Measurements from ENCODE around the gene INSIG1.

INSIG1 gene

DNA sequence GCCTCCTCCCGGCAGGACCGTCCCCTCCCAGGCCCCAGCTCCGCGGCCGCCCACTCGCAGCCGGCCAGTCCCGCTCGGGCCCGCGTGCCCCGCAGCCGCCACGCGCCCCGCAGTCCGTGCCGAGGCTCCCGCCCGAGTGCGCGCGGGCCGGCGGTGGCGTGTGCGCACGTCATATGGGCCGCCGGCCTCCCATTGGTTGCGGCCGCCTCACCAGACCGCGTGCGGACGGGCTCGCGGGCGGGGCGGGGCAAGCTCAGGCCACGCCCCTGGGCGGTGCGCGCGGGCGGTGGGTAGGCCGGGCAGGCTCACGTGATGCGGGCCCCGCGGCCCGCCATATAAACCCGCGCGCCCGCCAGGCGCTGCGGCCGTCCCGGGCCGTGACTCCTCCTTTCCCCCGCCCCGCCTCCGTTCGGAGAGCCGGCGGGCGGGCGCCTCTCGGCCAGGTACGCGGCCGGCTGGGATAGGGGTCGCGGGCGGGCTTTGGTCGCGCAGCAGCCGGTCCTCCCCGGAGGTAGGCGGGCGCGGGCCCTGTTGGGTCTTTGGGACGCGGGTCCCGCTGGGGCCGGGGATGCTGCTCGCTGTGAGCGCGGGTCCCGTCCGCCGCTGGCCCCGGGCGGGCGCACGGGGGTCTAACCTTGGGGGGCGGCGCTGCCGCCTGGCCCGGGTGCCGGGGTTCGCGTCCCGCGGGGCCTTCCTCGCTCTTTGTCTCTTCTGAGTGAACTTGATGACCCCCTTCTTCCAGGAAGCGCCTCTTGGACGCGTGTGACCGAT is at the start of gene INSIG1:
Gene INSIG1, plus strand, starts transcription at position 362 of the 771 bp plus-strand sequence. Its CDS starts 408 bp downstream, at position 770.
- Mint-ChIP-seq H3K4me1 (peaks cover 57% of the 10 kb centered on the region), H3K27ac (ENCODE audit: low read depth) (peak within 1 kb of the TSS; percentile 99), H3K27me3 (no peaks in the 10 kb centered on the region), H3K36me3 (ENCODE audit: insufficient read depth) (peaks cover 48% of the 10 kb centered on the region), H3K9me3 (no peaks in the 10 kb centered on the region), H3K4me3 (peak within 1 kb of the TSS; percentile 95)
- peak; percentile 41 for ATAC-seq (replicated peaks; ENCODE audit: extremely low read depth, poor library complexity, severe bottlenecking)
- peak; percentile 88 to 90 for DNase-seq (ENCODE audit: low spot score in 2 of 2)

DNA sequence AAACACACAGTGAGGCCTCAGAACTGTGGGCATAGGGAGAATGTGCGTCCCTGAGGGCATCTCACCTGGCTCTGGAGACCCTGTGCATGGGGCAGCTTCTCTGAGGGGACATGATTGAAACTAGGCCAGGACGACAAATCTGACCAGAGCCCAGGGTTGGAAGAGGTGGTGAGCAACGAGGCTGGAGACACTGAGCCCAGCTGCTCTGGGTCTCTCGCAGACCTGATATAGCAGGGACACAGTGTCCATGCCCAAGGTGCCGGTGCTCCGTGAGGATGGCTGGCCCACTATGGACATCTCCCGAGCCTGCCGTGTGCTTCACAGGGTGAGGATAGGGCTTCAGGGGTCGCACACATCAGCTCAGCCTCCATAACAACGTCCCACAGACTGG is 49.3 kb upstream of the INSIG1 start:
- Mint-ChIP-seq H3K27ac (ENCODE audit: low read depth) (no peak overlapping the region), H3K27me3 (peaks cover 33% of the 10 kb centered on the region), H3K36me3 (ENCODE audit: insufficient read depth) (no peaks in the 10 kb centered on the region), H3K4me3 (no peak overlapping the region), H3K4me1 (no peaks in the 10 kb centered on the region), H3K9me3 (no peaks in the 10 kb centered on the region)
- ATAC-seq (replicated peaks; ENCODE audit: extremely low read depth, poor library complexity, severe bottlenecking) (no peak), DNase-seq (ENCODE audit: low spot score in 2 of 2) (no peak)

DNA sequence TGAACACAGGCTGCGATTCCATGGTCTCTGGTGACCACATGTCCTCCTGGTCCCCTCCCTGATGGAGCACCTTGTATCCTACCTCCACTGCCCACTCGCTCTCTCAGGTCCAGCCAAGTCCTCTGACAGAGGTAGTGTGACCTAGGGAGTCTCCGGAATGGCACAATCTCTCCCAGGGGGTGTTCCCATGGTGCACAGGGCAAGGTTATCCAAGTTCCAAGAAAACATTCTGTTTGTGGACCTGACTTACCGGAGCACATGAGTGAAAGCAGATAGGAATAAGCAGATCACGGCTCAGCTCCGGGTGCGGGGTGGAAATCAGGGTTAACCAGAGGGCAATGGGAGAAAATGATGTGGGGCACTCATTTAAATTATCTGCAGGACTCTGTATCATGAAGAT is 45.8 kb upstream of the INSIG1 start:
- no peak for ATAC-seq (replicated peaks; ENCODE audit: extremely low read depth, poor library complexity, severe bottlenecking)

GRCh38 chr7:155252444-155252887 is 45.2 kb upstream of the INSIG1 start:
- peaks cover 6% of the 10 kb centered on the region for H3K4me1 Mint-ChIP-seq
- no peak overlapping the region for H3K4me3 Mint-ChIP-seq
- no peak for ATAC-seq (replicated peaks; ENCODE audit: extremely low read depth, poor library complexity, severe bottlenecking)
- peaks cover 2% of the 10 kb centered on the region for H3K36me3 Mint-ChIP-seq (ENCODE audit: insufficient read depth)
- H3K27me3 Mint-ChIP-seq, result peaks cover 37% of the 10 kb centered on the region
- no peak overlapping the region for H3K27ac Mint-ChIP-seq (ENCODE audit: low read depth)
- H3K9me3 Mint-ChIP-seq, result no peaks in the 10 kb centered on the region
- DNase-seq (ENCODE audit: low spot score in 2 of 2), result no peak

More for the DNA sequence above, 45.8 kb upstream of the INSIG1 start:
- Mint-ChIP-seq H3K27ac (ENCODE audit: low read depth) (no peak overlapping the region), H3K4me1 (peaks cover 6% of the 10 kb centered on the region), H3K36me3 (ENCODE audit: insufficient read depth) (peaks cover 2% of the 10 kb centered on the region), H3K27me3 (peaks cover 37% of the 10 kb centered on the region), H3K9me3 (no peaks in the 10 kb centered on the region), H3K4me3 (no peak overlapping the region)
- no peak for DNase-seq (ENCODE audit: low spot score in 2 of 2)

GRCh38 chr7:155252892-155253501 is 44.7 kb upstream of the INSIG1 start:
- DNase-seq (ENCODE audit: low spot score in 2 of 2) (no peak), ATAC-seq (replicated peaks; ENCODE audit: extremely low read depth, poor library complexity, severe bottlenecking) (no peak)
- H3K27me3 Mint-ChIP-seq, result peaks cover 37% of the 10 kb centered on the region
- peaks cover 2% of the 10 kb centered on the region for H3K36me3 Mint-ChIP-seq (ENCODE audit: insufficient read depth)
- peaks cover 6% of the 10 kb centered on the region for H3K4me1 Mint-ChIP-seq
- H3K27ac Mint-ChIP-seq (ENCODE audit: low read depth), result no peak overlapping the region
- H3K9me3 Mint-ChIP-seq, result no peaks in the 10 kb centered on the region
- H3K4me3 Mint-ChIP-seq, result no peak overlapping the region

DNA sequence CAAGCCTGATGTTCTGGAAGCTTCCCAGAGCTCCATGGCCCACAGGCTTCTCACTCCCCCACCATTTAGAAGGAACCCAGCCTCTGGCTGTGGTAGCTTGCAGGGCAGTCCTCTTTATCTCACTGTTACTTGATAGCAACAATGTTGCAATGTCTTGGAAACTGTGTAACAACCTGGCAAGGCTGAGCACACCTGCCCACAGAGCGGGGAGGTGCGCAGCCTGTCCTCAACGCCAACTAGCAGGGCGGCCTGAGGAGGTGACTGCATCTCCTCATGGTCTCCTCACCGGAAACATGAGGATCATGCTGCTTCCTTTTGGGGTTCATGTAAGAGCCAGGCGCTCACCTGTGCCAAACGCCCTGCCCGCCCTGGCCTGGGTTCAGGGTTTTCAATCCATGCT is 43.7 kb upstream of the INSIG1 start:
- peaks cover 6% of the 10 kb centered on the region for H3K4me1 Mint-ChIP-seq

DNA sequence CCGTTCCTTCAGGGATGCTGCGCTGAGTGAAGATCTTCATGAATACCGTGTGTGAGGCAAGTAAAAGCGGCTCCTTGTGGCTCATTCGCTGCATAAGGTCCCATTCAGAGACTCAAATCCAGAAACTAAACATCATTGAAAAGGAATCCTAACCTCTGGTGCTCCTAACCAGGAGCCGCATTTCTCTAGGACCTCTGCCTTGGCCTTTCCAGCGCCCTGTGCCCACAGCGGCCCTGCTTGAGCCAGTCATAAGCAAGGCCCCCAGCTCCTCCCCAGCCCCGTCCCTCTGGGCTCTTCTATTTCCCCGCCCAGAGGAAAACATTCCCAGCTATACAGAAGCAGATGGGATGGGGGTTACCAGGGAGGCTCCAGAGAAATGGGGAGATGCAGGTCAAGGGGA is 42.6 kb upstream of the INSIG1 start:
- ATAC-seq (replicated peaks; ENCODE audit: extremely low read depth, poor library complexity, severe bottlenecking) (no peak), DNase-seq (ENCODE audit: low spot score in 2 of 2) (no peak)
- Mint-ChIP-seq H3K36me3 (ENCODE audit: insufficient read depth) (peaks cover 2% of the 10 kb centered on the region), H3K4me1 (peaks cover 6% of the 10 kb centered on the region), H3K27me3 (peaks cover 37% of the 10 kb centered on the region), H3K9me3 (no peaks in the 10 kb centered on the region), H3K4me3 (no peak overlapping the region), H3K27ac (ENCODE audit: low read depth) (no peak overlapping the region)

More for the DNA sequence above, 43.7 kb upstream of the INSIG1 start:
- H3K27ac Mint-ChIP-seq (ENCODE audit: low read depth), result no peak overlapping the region
- ATAC-seq (replicated peaks; ENCODE audit: extremely low read depth, poor library complexity, severe bottlenecking), result no peak
- H3K4me3 Mint-ChIP-seq, result no peak overlapping the region
- no peak for DNase-seq (ENCODE audit: low spot score in 2 of 2)
- peaks cover 2% of the 10 kb centered on the region for H3K36me3 Mint-ChIP-seq (ENCODE audit: insufficient read depth)
- H3K27me3 Mint-ChIP-seq, result peaks cover 37% of the 10 kb centered on the region
- H3K9me3 Mint-ChIP-seq, result no peaks in the 10 kb centered on the region

- ATAC-seq (replicated peaks; ENCODE audit: extremely low read depth, poor library complexity, severe bottlenecking) (no peak), DNase-seq (ENCODE audit: low spot score in 2 of 2) (no peak)
- Mint-ChIP-seq H3K4me1 (peaks cover 6% of the 10 kb centered on the region), H3K4me3 (no peak overlapping the region), H3K36me3 (ENCODE audit: insufficient read depth) (peaks cover 2% of the 10 kb centered on the region), H3K27ac (ENCODE audit: low read depth) (no peak overlapping the region), H3K9me3 (no peaks in the 10 kb centered on the region), H3K27me3 (peaks cover 37% of the 10 kb centered on the region)
These were observed 42.1 kb upstream of the INSIG1 start for GRCh38 chr7:155255621-155256020.

DNA sequence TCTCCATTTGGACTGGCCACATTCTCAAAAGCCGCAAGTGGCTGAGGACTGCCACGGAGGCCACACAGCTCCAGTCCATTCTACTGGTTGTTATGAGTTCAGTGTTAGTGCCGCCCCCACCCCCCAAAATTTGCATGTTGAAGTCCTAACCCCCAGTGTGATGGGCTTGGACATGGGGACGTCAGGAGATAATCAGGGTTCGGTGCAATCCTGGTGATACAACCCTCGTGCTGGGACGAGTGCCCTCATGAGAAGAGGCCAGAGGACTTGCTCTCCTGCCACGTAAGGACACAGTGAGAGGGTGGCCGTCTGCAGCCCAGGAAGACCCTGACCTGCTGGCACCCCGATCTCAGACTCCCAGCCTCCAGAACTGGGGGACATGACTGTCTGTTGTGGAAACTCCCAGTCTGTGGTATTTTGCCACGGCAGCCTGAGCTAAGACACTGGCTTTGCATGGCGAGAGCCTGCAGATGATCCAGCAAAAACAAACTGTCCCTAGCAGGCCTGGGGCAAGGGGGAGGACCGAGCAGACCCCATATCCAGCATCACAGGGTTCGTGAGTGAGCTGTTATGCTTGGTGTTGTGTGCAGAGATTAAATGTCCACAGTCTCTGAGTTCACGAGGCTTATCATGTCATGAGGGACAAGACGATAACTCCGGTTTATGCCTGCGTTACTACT is 41.5 kb upstream of the INSIG1 start:
- Mint-ChIP-seq H3K27me3 (peaks cover 37% of the 10 kb centered on the region), H3K4me1 (peaks cover 6% of the 10 kb centered on the region), H3K36me3 (ENCODE audit: insufficient read depth) (peaks cover 2% of the 10 kb centered on the region), H3K27ac (ENCODE audit: low read depth) (no peak overlapping the region), H3K4me3 (no peak overlapping the region), H3K9me3 (no peaks in the 10 kb centered on the region)
- ATAC-seq (replicated peaks; ENCODE audit: extremely low read depth, poor library complexity, severe bottlenecking), result no peak
- DNase-seq (ENCODE audit: low spot score in 2 of 2), result no peak

- ATAC-seq (replicated peaks; ENCODE audit: extremely low read depth, poor library complexity, severe bottlenecking) (no peak), DNase-seq (ENCODE audit: low spot score in 2 of 2) (no peak)
- peaks cover 6% of the 10 kb centered on the region for H3K4me1 Mint-ChIP-seq
- H3K27me3 Mint-ChIP-seq, result peaks cover 31% of the 10 kb centered on the region
- H3K9me3 Mint-ChIP-seq, result no peaks in the 10 kb centered on the region
- no peak overlapping the region for H3K4me3 Mint-ChIP-seq
- no peak overlapping the region for H3K27ac Mint-ChIP-seq (ENCODE audit: low read depth)
- peaks cover 2% of the 10 kb centered on the region for H3K36me3 Mint-ChIP-seq (ENCODE audit: insufficient read depth)
These were observed 40.8 kb upstream of the INSIG1 start for GRCh38 chr7:155256761-155257481.

DNA sequence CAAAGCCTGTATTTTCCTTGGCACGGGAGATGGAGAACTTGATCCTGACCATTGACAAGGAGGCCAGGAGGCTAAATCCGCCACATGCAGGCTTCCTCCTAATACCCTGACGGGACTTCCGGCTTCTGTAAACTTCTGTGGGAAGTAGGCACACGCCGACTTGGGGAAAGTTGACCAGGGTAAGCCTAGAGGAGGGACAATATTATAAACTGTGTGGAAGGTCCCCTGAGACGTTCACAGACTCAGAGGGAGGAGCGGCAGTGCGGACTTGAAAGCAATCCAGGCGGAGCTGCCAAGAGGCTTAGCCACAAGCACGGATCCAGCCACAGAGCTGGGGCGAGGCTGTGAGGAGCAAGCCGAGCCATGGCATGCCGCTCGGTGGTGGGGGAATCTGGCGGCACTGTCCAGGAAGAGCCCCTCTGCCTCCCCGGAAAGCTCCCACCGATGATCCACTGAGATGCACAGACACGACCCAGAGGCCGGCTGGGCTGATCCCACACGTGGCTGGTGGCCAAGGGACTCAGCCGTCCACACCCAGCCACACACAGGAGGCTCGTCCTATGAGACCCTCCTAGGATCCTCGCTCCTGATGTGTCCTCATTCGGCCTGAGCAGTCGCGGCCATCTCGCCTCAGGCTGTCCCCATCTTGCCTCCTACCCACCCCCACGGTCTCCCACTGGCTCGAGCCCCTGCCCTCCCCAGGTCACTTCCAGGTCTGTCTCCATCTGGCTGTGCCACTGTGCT is 40.0 kb upstream of the INSIG1 start:
- H3K27ac Mint-ChIP-seq (ENCODE audit: low read depth), result no peak overlapping the region
- H3K36me3 Mint-ChIP-seq (ENCODE audit: insufficient read depth), result peaks cover 2% of the 10 kb centered on the region
- ATAC-seq (replicated peaks; ENCODE audit: extremely low read depth, poor library complexity, severe bottlenecking), result no peak

GRCh38 chr7:155258226-155258560 is 39.5 kb upstream of the INSIG1 start:
- DNase-seq (ENCODE audit: low spot score in 2 of 2), result no peak
- H3K27ac Mint-ChIP-seq (ENCODE audit: low read depth), result no peak overlapping the region

More for the DNA sequence above, 40.0 kb upstream of the INSIG1 start:
- H3K9me3 Mint-ChIP-seq, result no peaks in the 10 kb centered on the region
- H3K4me3 Mint-ChIP-seq, result no peak overlapping the region
- H3K27me3 Mint-ChIP-seq, result peaks cover 24% of the 10 kb centered on the region
- peaks cover 6% of the 10 kb centered on the region for H3K4me1 Mint-ChIP-seq
- no peak for DNase-seq (ENCODE audit: low spot score in 2 of 2)

More at GRCh38 chr7:155258226-155258560, 39.5 kb upstream of the INSIG1 start:
- H3K27me3 Mint-ChIP-seq, result peaks cover 21% of the 10 kb centered on the region
- H3K36me3 Mint-ChIP-seq (ENCODE audit: insufficient read depth), result peaks cover 2% of the 10 kb centered on the region
- H3K4me3 Mint-ChIP-seq, result no peak overlapping the region
- peaks cover 6% of the 10 kb centered on the region for H3K4me1 Mint-ChIP-seq
- ATAC-seq (replicated peaks; ENCODE audit: extremely low read depth, poor library complexity, severe bottlenecking), result no peak
- no peaks in the 10 kb centered on the region for H3K9me3 Mint-ChIP-seq

Measured in central memory CD8-positive, alpha-beta T cell (primary cell).